Peyer's patch (tissue), 4 donors: ENCODE results near the gene CDRT15.

ENCODE experiments used
- CTCF ChIP-seq, 6 experiments: fragments of 450-650 bp in 4 of 6; fragments of 200-600 bp in 2 of 6; sonication (generic) in 1 of 6; IDR thresholded peaks; one replicate each; pipeline ENCODE4 v1.5.1; 2017 to 2019; ENCODE audit warnings: antibody characterized with exemption in 6 of 6, mild to moderate bottlenecking in 3 of 6, moderate library complexity in 1 of 6
- POLR2A ChIP-seq, 2 donors: fragments of 450-650 bp; IDR thresholded peaks; one replicate each; pipeline ENCODE4 v1.5.1; 2017; ENCODE audit warnings: antibody characterized with exemption in 2 of 2, mild to moderate bottlenecking in 2 of 2, moderate library complexity in 2 of 2

GRCh38 chr17:14200354-14200753 is 36.3 kb downstream of the CDRT15 start:
- TF ChIP-seq POLR2A (IDR thresholded peaks at IDR 0.05): no peak
- TF ChIP-seq CTCF (IDR thresholded peaks at IDR 0.05): no peak
